Parathyroid adenoma (tissue), 2 donors: ENCODE results near the gene ENTREP1.

ENCODE experiments used
- H2AFZ ChIP-seq: fragments of 300-600 bp; sonication (generic); one replicate; pipeline ENCODE4 v1.7.0; 2017; ENCODE audit warnings: antibody characterized with exemption, mild to moderate bottlenecking
- H3K27ac ChIP-seq: fragments of 300-600 bp; sonication (generic); one replicate; pipeline ENCODE4 v1.7.0; 2017
- H3K27me3 ChIP-seq: fragments of 300-600 bp; sonication (generic); one replicate; pipeline ENCODE4 v1.7.0; 2017; ENCODE audit warnings: low read length; ENCODE audit not compliant: control insufficient read depth, insufficient read depth
- H3K36me3 ChIP-seq: fragments of 300-600 bp; sonication (generic); one replicate; pipeline ENCODE4 v1.7.0; 2017; ENCODE audit warnings: low read length; ENCODE audit not compliant: control insufficient read depth, insufficient read depth
- H3K4me1 ChIP-seq: fragments of 300-600 bp; sonication (generic); one replicate; pipeline ENCODE4 v1.7.0; 2017; ENCODE audit warnings: control low read depth
- H3K4me2 ChIP-seq: fragments of 300-600 bp; sonication (generic); one replicate; pipeline ENCODE4 v1.7.0; 2017; ENCODE audit warnings: low read length
- H3K4me3 ChIP-seq: fragments of 300-600 bp; sonication (generic); one replicate; pipeline ENCODE4 v1.7.0; 2017; ENCODE audit warnings: low read depth, low read length
- H3K79me2 ChIP-seq: fragments of 300-600 bp; sonication (generic); one replicate; pipeline ENCODE4 v1.7.0; 2017; ENCODE audit warnings: control low read depth
- H3K9ac ChIP-seq: fragments of 300-600 bp; sonication (generic); one replicate; pipeline ENCODE4 v1.7.0; 2017; ENCODE audit warnings: mild to moderate bottlenecking
- H3K9me3 ChIP-seq: fragments of 300-600 bp; sonication (generic); one replicate; pipeline ENCODE4 v1.7.0; 2017; ENCODE audit warnings: low read length; ENCODE audit not compliant: control insufficient read depth
- CTCF ChIP-seq: fragments of 300-600 bp; sonication (generic); IDR thresholded peaks from one replicate; pipeline ENCODE4 v1.7.0; 2017; ENCODE audit warnings: antibody characterized with exemption, mild to moderate bottlenecking
- donor health status: primary hyperparathyroidism.

Gene ENTREP1

GRCh38 chr9:69357030-69357775, 32.2 kb downstream of the ENTREP1 start:
- Histone ChIP-seq H3K27me3 (no peaks in the 10 kb centered on the region), H3K4me2 (no peak overlapping the region), H3K9ac (no peak overlapping the region), H3K36me3 (no peaks in the 10 kb centered on the region), H3K4me1 (no peaks in the 10 kb centered on the region), H3K27ac (no peak overlapping the region), H3K79me2 (no peaks in the 10 kb centered on the region), H2AFZ (no peak overlapping the region), H3K9me3 (no peaks in the 10 kb centered on the region), H3K4me3 (no peak overlapping the region)
- no peak for TF ChIP-seq CTCF

GRCh38 chr9:69357821-69358220, 32.8 kb downstream of the ENTREP1 start:
- Histone ChIP-seq H3K36me3 (no peaks in the 10 kb centered on the region), H3K4me2 (no peak overlapping the region), H3K4me1 (no peaks in the 10 kb centered on the region), H2AFZ (no peak overlapping the region), H3K9ac (no peak overlapping the region), H3K4me3 (no peak overlapping the region), H3K27ac (no peak overlapping the region), H3K9me3 (no peaks in the 10 kb centered on the region), H3K27me3 (no peaks in the 10 kb centered on the region), H3K79me2 (no peaks in the 10 kb centered on the region)
- no peak for TF ChIP-seq CTCF

- H3K27ac ChIP-seq: no peak overlapping the region
- no peaks in the 10 kb centered on the region for H3K27me3 ChIP-seq
- no peak for TF ChIP-seq CTCF
- H3K4me1 ChIP-seq: no peaks in the 10 kb centered on the region
- no peaks in the 10 kb centered on the region for H3K79me2 ChIP-seq
- H3K4me2 ChIP-seq: no peak overlapping the region
- no peaks in the 10 kb centered on the region for H3K36me3 ChIP-seq
- H3K9ac ChIP-seq: no peak overlapping the region
- no peaks in the 10 kb centered on the region for H3K9me3 ChIP-seq
- H2AFZ ChIP-seq: no peak overlapping the region
- no peak overlapping the region for H3K4me3 ChIP-seq
Measured at GRCh38 chr9:69363191-69363590, 38.2 kb downstream of the ENTREP1 start.

GRCh38 chr9:69364510-69365150, 39.6 kb downstream of the ENTREP1 start:
- Histone ChIP-seq H3K79me2 (no peaks in the 10 kb centered on the region), H3K9me3 (no peaks in the 10 kb centered on the region), H3K27ac (no peak overlapping the region), H3K4me2 (no peak overlapping the region), H3K27me3 (no peaks in the 10 kb centered on the region), H2AFZ (no peak overlapping the region), H3K4me1 (no peaks in the 10 kb centered on the region), H3K36me3 (no peaks in the 10 kb centered on the region), H3K9ac (no peak overlapping the region), H3K4me3 (no peak overlapping the region)
- TF ChIP-seq CTCF: no peak

- Histone ChIP-seq H3K4me1 (no peaks in the 10 kb centered on the region), H3K27me3 (no peaks in the 10 kb centered on the region), H3K4me3 (no peak overlapping the region), H3K4me2 (no peak overlapping the region), H3K27ac (no peak overlapping the region), H3K36me3 (no peaks in the 10 kb centered on the region), H3K9me3 (no peaks in the 10 kb centered on the region), H3K79me2 (no peaks in the 10 kb centered on the region), H2AFZ (no peak overlapping the region), H3K9ac (no peak overlapping the region)
- no peak for TF ChIP-seq CTCF
Measured at GRCh38 chr9:69370430-69370829, 45.4 kb downstream of the ENTREP1 start.
